Lung (tissue), 12 donors: ENCODE measurements around the gene GARIN5A. TPM values are rescaled to one million over a fixed set of nuclear protein-coding genes. Genes with fewer than 3 reads are reported as not detected.
A peak's percentile ranks its signal among the peaks of the same experiment; 100 is the strongest.

Experiments
- ATAC-seq: fragments of 200-7000 bp; cut with Tn5 transposase; one replicate; pipeline ENCODE4 v1.9.1; 2020; ENCODE audit warnings: moderate number of reproducible peaks; ENCODE audit not compliant: insufficient read depth, low FRiP score
- DNase-seq, 3 donors: peaks; one replicate each; pipeline ENCODE4 v3.0.0-alpha.2; 2013 to 2017
- H3K27ac ChIP-seq, 2 donors: one replicate each; pipeline ENCODE4 v1.5.1; 2013; ENCODE audit warnings: mild to moderate bottlenecking in 2 of 2, moderate library complexity in 2 of 2, control low read depth in 1 of 2, inconsistent platforms in 1 of 2, low read depth in 1 of 2, low read length in 1 of 2
- H3K27me3 ChIP-seq, 3 donors: one replicate each; pipeline ENCODE4 v1.5.1; 2013; ENCODE audit warnings: low read length in 2 of 3; ENCODE audit not compliant: control insufficient read depth in 3 of 3, insufficient read depth in 3 of 3
- H3K36me3 ChIP-seq, 4 donors: one replicate each; pipeline ENCODE4 v1.5.1; 2013; ENCODE audit warnings: low read length in 4 of 4, mild to moderate bottlenecking in 1 of 4, moderate library complexity in 1 of 4; ENCODE audit not compliant: control insufficient read depth in 4 of 4, insufficient read depth in 4 of 4
- H3K4me1 ChIP-seq, 5 donors: one replicate each; pipeline ENCODE4 v1.5.1; 2013; ENCODE audit warnings: low read length in 5 of 5, mild to moderate bottlenecking in 2 of 5, moderate library complexity in 1 of 5; ENCODE audit not compliant: control insufficient read depth in 5 of 5, insufficient read depth in 5 of 5
- H3K4me3 ChIP-seq: one replicate; pipeline ENCODE4 v1.5.1; 2013; ENCODE audit warnings: mild to moderate bottlenecking, control low read depth, moderate library complexity
- H3K9ac ChIP-seq, 2 donors: one replicate each; pipeline ENCODE4 v1.5.1; 2013; ENCODE audit warnings: low read length in 2 of 2, control low read depth in 1 of 2; ENCODE audit not compliant: insufficient read depth in 1 of 2
- H3K9me3 ChIP-seq, 4 donors: one replicate each; pipeline ENCODE4 v1.5.1; 2013; ENCODE audit warnings: low read length in 3 of 4, mild to moderate bottlenecking in 1 of 4, moderate library complexity in 1 of 4; ENCODE audit not compliant: control insufficient read depth in 4 of 4, insufficient read depth in 3 of 4
- CTCF ChIP-seq: IDR thresholded peaks from 2 replicates; pipeline ENCODE4 v1.5.1; 2012; ENCODE audit warnings: mild to moderate bottlenecking; ENCODE audit errors: control extremely low read depth, extremely low read depth
- WGBS, 2 donors: extraction: QIAGEN DNeasy Blood & Tissue Kit; methylation state at CpG; one replicate each; pipeline ENCODE4 v1.1.7; 2013; 5-methylcytosine and 5-hydroxymethylcytosine counted together
- polyA plus RNA-seq, 2 donors: library from polyadenylated mRNA; stranded (reverse); fragments of 200-250 nt; gene quantifications; one replicate each; pipeline ENCODE4 v1.2.1, GENCODE V29; 2013
- total RNA-seq, 2 donors: library from RNA; depleted of rRNA in 1 of 2; stranded (reverse); fragments of >200 nt in 1 of 2; gene quantifications; one replicate each; pipeline ENCODE4 v1.2.1, GENCODE V29; 2014 to 2021
- donor health status: control.
- donor health status: control.
- donor health status: Bipolar disorder and iron deficiency.
- donor health status: healthy.
- donor health status: DM: yes; HTN: yes; CAD: no.

Gene GARIN5A
- total and polyA plus RNA-seq, 4 donors: 1.7 to 5.0 (median 2.4) TPM

DNA sequence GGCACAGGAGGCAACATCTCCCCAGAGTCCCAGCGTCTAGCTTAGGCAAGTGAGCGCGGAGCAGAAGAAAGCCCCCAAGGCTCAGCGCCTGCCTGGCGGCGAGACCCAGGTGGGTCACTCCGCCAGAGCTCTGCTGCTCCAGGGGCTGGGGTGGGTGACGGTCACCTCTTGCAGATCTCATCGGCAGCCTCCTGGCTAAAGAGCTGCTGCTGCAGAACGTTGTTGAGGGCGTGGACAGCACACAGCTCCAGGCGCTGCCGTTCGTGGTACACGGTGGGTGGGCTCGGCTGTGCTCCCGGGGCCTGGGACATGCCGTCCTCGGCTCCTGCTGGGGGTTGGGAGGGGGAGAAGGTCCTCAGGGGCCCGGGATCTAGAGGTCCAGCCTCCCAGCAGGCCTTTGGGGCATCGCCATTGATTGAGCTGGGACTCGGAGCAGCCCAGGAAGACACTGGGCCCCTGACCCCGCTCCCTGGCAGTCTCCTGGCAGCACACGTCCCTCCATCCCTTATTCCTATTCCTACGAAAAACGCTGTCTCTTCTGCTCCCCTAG, 33.5 kb upstream of the GARIN5A start:
- no peak for ATAC-seq
- H3K9ac ChIP-seq: peak overlapping the region; percentile 75 to 85
- DNase-seq: peak in 2 of 3 donors; percentile 30 to 51
- H3K27me3 ChIP-seq: no peaks in the 10 kb centered on the region
- peaks cover 0 to 2% (median 0%) of the 10 kb centered on the region in 4 donors for H3K9me3 ChIP-seq
- WGBS, 2 donors: 55 to 77% methylated on average over 26 of the region's 26 CpGs
- peaks cover 0 to 10% (median 0%) of the 10 kb centered on the region in 5 donors for H3K4me1 ChIP-seq
- peaks cover 0 to 8% (median 0%) of the 10 kb centered on the region in 4 donors for H3K36me3 ChIP-seq
- no peak for TF ChIP-seq CTCF
- peak overlapping the region; percentile 71 for H3K4me3 ChIP-seq
- H3K27ac ChIP-seq: peak overlapping the region in 1 of 2 donors; percentile 71

DNA sequence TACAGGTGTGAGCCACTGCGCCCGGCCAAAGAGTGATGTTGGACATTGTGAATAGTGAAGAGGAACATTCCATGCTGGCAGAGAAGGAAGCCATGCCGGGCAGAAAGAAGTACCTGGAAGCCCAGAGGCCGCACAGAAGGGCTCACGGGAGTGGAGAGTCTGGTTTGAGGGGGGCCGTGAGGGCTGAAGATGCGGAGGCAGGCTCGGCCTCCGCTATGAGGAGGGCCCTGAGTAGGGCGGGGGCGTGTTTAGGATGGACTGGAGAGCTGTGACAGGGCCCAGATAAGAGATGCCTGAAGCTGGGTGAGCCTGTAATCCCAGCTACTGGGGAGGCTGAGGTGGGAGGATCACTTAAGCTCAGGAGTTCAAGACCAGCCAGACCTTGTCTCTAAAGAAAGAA, 32.7 kb upstream of the GARIN5A start:
- 83 to 92% methylated on average over 11 of the region's 11 CpGs for WGBS, 2 donors
- no peak for ATAC-seq
- no peak overlapping the region for H3K27ac ChIP-seq
- no peak overlapping the region for H3K9ac ChIP-seq
- no peak overlapping the region for H3K4me3 ChIP-seq
- TF ChIP-seq CTCF: no peak
- peaks cover 0 to 8% (median 0%) of the 10 kb centered on the region in 4 donors for H3K36me3 ChIP-seq
- H3K4me1 ChIP-seq: peaks cover 0 to 10% (median 0%) of the 10 kb centered on the region in 5 donors
- no peak for DNase-seq
- no peaks in the 10 kb centered on the region for H3K27me3 ChIP-seq
- peaks cover 0 to 1% (median 0%) of the 10 kb centered on the region in 4 donors for H3K9me3 ChIP-seq

DNA sequence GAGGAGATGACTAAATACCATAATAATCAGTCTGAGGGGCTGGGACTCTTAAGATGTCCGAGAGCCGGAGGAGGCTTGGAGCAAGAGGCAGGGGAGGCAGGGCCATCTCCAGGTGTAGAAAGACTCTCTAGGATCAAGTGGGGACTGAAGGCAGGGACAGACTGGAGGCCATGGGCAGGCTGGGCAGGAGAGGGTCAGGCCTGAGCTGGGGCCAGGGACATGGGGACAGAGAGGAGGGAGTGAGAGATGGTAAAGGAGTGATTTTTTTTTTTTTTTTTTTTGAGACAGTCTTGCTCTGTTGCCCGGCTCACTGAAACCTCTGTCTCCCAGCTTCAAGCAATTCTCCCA, 32.2 kb upstream of the GARIN5A start:
- no peak overlapping the region for H3K4me3 ChIP-seq
- H3K9me3 ChIP-seq: no peaks in the 10 kb centered on the region
- no peaks in the 10 kb centered on the region for H3K27me3 ChIP-seq
- no peak for ATAC-seq
- no peak for DNase-seq
- WGBS, 2 donors: 88 to 94% methylated on average over 3 of the region's 3 CpGs
- no peak overlapping the region for H3K9ac ChIP-seq
- no peak overlapping the region for H3K27ac ChIP-seq
- H3K36me3 ChIP-seq: peaks cover 0 to 8% (median 0%) of the 10 kb centered on the region in 4 donors
- H3K4me1 ChIP-seq: peaks cover 0 to 10% (median 0%) of the 10 kb centered on the region in 5 donors
- no peak for TF ChIP-seq CTCF

GRCh38 chr19:50507376-50507775, 30.7 kb upstream of the GARIN5A start:
- no peak overlapping the region for H3K9ac ChIP-seq
- H3K4me1 ChIP-seq: peaks cover 0 to 10% (median 0%) of the 10 kb centered on the region in 5 donors
- H3K27ac ChIP-seq: no peak overlapping the region
- 93 to 96% methylated on average over 8 of the region's 8 CpGs for WGBS, 2 donors
- no peak for DNase-seq
- H3K36me3 ChIP-seq: peaks cover 0 to 8% (median 0%) of the 10 kb centered on the region in 4 donors
- H3K4me3 ChIP-seq: no peak overlapping the region
- H3K9me3 ChIP-seq: no peaks in the 10 kb centered on the region
- TF ChIP-seq CTCF: no peak
- ATAC-seq: no peak
- H3K27me3 ChIP-seq: no peaks in the 10 kb centered on the region
